ENCODE results near the gene GRAMD4.

The GRAMD4 gene

GRCh38 chr22:46657996-46658947 lies 38.1 kb downstream of the GRAMD4 start:
- DNase-seq: no peak

- DNase-seq: no peak
These were observed 39.0 kb downstream of the GRAMD4 start for GRCh38 chr22:46659059-46659790.

- DNase-seq: no peak
These were observed 39.6 kb downstream of the GRAMD4 start for GRCh38 chr22:46659791-46660186.

- peak; percentile 75 for DNase-seq
These were observed 40.5 kb downstream of the GRAMD4 start for GRCh38 chr22:46660604-46661201.

GRCh38 chr22:46661221-46661851 lies 41.1 kb downstream of the GRAMD4 start:
- DNase-seq: no peak

GRCh38 chr22:46662226-46662625 lies 42.0 kb downstream of the GRAMD4 start:
- DNase-seq: no peak

GRCh38 chr22:46663001-46663400 lies 42.8 kb downstream of the GRAMD4 start:
- DNase-seq: no peak

- no peak for DNase-seq
These were observed 43.4 kb downstream of the GRAMD4 start for GRCh38 chr22:46663436-46664100.

- no peak for DNase-seq
These were observed 44.2 kb downstream of the GRAMD4 start for GRCh38 chr22:46664301-46664855.

- DNase-seq: no peak
These were observed 45.0 kb downstream of the GRAMD4 start for GRCh38 chr22:46665151-46665695.

- no peak for DNase-seq
These were observed 45.6 kb downstream of the GRAMD4 start for GRCh38 chr22:46665751-46666280.

- no peak for DNase-seq
These were observed 46.5 kb downstream of the GRAMD4 start for GRCh38 chr22:46666577-46667244.

GRCh38 chr22:46667245-46667623 lies 47.0 kb downstream of the GRAMD4 start:
- no peak for DNase-seq

GRCh38 chr22:46668116-46668515 lies 47.9 kb downstream of the GRAMD4 start:
- no peak for DNase-seq

GRCh38 chr22:46669201-46669600 lies 49.0 kb downstream of the GRAMD4 start:
- no peak for DNase-seq

GRCh38 chr22:46671824-46672432 lies 51.7 kb downstream of the GRAMD4 start:
- DNase-seq: no peak

- DNase-seq: peak; percentile 86
These were observed 52.5 kb downstream of the GRAMD4 start for GRCh38 chr22:46672731-46673130.

GRCh38 chr22:46673205-46673604 lies 53.0 kb downstream of the GRAMD4 start:
- DNase-seq: no peak

GRCh38 chr22:46673662-46674236 lies 53.6 kb downstream of the GRAMD4 start:
- DNase-seq: no peak

- DNase-seq: no peak
These were observed 54.2 kb downstream of the GRAMD4 start for GRCh38 chr22:46674367-46674781.
